Sciatic nerve (tissue), 2 donors: ENCODE results near the gene GPSM3. TPM values are rescaled to one million over a fixed set of nuclear protein-coding genes. Genes with fewer than 3 reads are reported as not detected.
"Not testable (repeated sequence)": the region's sequence is repeated elsewhere in the genome, so short reads cannot be mapped to it uniquely, and the experiment has no call there.

ENCODE experiments used
- ATAC-seq: fragments of 200-7000 bp; cut with Tn5 transposase; one replicate; pipeline ENCODE4 v1.9.1; 2020; ENCODE audit warnings: mild to moderate bottlenecking, moderate library complexity
- DNase-seq: peaks from one replicate; pipeline ENCODE4 v3.0.0-alpha.2; 2020; ENCODE audit warnings: low spot score
- intact Hi-C: fragments of 100-400 bp; cut with DNase I; formaldehyde crosslinking; loops from one replicate; pipeline ENCODE4 v1.14.2; 2022
- total RNA-seq: library from RNA; stranded (reverse); fragmentation: NEBNext Ultra II Directional; extraction: Animal tissue kit (Norgen Biotek cat#: 25700); gene quantifications from one replicate; pipeline ENCODE4 v1.2.1, GENCODE V29; 2021
- donor health status: DM: no; HTN: no; CAD: no.
- donor health status: DM: no; HTN: no; CAD: no.

Gene GPSM3
- total RNA-seq, 1 donor from 2014 or later, result 20.5 TPM

GRCh38 chr6:32204268-32204715 lies 11.8 kb upstream of the GPSM3 start:
- intact Hi-C loops, result no loop called here
- DNase-seq (no peak), ATAC-seq (no peak)

GRCh38 chr6:32203426-32204267 lies 11.2 kb upstream of the GPSM3 start:
- ATAC-seq, result peak; percentile 78
- intact Hi-C loops, result no loop called here
- DNase-seq, result no peak

DNA sequence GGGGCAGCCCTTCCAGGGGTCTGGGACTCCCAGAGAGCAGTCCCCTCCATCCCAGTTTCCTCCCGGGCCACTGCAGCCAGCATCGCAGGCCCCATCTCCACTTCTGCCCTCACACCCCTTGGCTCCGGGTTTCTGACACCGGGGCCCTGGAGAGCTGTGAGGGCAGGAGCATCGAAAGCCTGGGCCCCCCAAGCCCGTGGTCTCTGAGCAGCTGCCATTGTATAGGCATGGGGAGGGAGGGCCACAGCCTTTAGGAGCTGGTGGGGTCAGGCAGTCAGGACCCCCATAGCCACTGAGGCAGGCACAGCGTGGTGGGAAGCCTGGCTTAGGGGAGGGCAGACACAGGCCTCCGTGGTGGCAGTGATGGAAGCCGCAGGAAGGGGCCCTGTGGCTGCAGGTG lies 9.7 kb upstream of the GPSM3 start:
- intact Hi-C loops, result no loop called here
- ATAC-seq (no peak), DNase-seq (no peak)

GRCh38 chr6:32200711-32201475 lies 8.4 kb upstream of the GPSM3 start:
- intact Hi-C loops, result no loop called here
- ATAC-seq (no peak), DNase-seq (no peak)

DNA sequence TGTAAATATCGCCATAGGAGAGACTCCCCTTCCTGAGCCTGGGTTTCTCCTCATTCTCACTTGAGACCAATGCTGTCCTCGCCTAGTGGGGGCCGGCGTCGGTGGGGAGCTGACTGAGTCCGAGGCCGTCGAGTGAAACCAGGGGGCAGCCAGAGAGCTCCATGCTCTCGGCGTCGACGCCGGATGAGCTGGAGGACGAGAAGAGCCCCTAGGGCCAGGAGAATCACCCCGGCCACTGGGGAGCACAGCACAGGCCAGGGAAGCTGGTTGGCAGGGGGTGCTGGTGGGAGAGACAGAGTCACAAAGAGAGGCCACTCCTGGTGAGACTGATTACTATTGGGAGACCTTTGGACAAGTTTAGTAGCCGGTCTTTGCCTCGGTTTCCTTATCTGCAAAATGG lies 6.4 kb upstream of the GPSM3 start:
- no peak for DNase-seq

GRCh38 chr6:32198345-32198696 lies 5.9 kb upstream of the GPSM3 start:
- intact Hi-C loops, result no loop called here

More for the DNA sequence above, 6.4 kb upstream of the GPSM3 start:
- intact Hi-C loops, result no loop called here
- no peak for ATAC-seq

DNA sequence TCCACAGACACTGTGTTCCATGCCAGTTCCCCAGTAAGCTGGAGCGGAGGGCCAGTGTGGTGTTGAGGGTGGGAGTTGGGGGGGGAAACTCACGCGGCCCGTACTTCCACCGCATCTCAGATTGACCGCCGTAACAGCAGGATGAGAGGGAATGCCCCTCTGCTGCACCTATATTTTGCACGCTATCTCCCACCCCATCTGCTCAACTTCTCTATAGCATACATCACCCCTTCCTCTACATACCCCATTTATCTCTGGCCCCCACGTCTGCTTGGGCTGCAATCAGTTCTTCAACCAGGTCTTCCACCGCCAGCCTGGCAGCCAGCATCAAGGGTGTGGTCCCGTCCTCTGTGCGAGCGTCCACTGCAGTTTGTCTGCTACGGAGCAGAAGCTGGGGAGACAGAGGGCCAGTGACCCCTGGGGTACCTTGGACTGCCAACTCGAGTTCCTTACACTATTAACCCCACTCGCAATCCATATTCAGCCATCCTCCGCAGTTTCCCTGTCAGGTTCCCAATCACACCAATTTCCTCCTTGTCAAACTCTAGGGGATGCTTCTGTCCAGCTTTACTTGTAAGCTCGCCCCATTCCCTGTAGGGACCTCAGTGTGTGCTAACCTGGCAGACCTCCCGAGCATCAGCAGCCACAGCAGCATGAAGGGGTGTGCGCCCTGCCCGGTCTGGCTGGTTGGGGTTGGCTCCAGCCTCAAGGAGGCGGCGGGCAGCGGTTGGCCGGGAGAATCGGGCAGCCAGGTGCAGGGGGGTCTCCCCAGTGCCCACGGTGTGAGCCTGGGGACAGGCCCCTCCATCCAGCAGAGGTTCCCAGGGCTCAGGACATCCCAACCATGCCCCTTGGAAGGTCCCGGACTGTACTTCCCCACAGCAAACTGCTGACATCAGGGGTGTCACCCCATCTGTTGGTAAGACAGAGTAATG lies 4.5 kb upstream of the GPSM3 start:
- ATAC-seq (no peak), DNase-seq (no peak)
- intact Hi-C loops, result no loop called here

More at GRCh38 chr6:32198345-32198696, 5.9 kb upstream of the GPSM3 start:
- ATAC-seq (no peak), DNase-seq (no peak)

- intact Hi-C loops, result no loop called here
- peak; percentile 91 for ATAC-seq
- DNase-seq, result peak; percentile 99
Measured at GRCh38 chr6:32195902-32196681, 3.6 kb upstream of the GPSM3 start.

DNA sequence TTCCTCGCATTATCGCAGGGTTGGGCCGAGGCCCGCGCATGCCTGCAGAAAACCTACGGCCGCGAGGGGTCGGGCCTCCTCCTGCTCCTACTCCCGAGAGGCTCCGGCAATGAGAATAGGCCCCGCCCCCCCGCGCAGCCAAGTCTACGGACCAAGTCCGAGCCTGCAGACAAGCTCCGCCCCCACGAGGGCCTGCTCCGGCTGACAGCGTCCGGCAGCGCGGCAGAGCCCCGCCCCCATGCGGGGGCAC lies 3.1 kb upstream of the GPSM3 start:
- DNase-seq (peak; percentile 100), ATAC-seq (peak; percentile 88)
- intact Hi-C loops, result no loop called here

DNA sequence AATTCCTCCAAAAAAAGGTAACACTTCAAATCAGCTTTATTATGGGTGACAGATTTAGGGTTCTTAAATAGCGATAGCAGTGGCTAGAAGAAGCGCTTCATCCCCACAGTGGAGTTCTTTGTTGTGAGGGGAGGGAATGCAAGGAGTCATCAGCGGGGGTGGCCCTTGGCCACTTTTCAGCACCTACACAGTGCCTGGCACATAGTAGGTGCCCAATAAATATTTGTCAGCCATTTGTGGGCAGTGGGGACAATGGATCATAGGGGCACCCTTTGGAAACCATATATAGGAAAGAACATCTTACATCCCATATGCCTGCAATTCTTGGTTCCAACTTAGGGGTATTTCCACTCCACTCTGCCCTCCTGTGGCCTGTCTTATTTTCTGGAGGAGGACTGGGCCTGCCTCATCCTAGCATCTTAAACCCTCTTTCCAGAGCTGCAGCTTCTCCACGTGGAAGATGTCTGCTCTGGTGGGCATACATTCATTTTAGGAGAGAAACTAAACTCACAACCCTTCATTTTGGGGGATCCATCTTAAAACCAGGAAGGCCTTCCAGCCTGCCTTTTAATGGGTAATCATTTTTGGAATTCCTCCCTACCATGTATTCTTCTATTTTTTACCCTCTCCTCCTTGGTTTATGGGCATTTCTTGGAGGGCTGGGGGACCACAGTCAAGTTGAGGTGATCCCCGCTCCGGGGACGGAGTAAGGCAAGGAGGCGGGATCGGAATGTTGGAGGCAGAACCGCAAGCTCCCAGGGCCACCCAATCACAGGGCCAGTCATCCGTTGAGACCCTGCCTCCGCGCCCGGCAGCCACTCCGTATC lies 2.6 kb upstream of the GPSM3 start:
- ATAC-seq (no peak), DNase-seq (no peak)
- intact Hi-C loops, result no loop called here

- ATAC-seq, result no peak
- intact Hi-C loops, result no loop called here
- no peak for DNase-seq
Measured at GRCh38 chr6:32194388-32194787, 1.9 kb upstream of the GPSM3 start.

DNA sequence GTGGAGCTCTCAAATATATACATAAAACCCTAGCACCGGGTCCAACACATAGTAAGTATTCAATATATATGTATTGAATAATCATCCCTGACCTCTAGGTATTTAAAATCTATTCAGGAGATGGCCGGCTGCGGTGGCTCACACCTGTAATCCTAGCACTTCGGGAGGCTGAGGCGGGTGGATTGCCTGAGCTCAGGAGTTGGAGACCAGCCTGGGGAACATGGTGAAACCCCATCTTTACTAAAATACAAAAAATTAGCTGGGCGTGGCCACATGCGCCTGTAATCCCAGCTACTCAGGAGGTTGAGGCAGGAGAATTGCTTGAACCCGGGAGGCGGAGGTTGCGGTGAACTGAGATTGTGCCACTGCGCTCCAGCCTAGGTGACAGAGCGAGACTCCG lies 653 bp upstream of the GPSM3 start:
- intact Hi-C loops, DNase-seq, ATAC-seq: not testable (repeated sequence)

DNA sequence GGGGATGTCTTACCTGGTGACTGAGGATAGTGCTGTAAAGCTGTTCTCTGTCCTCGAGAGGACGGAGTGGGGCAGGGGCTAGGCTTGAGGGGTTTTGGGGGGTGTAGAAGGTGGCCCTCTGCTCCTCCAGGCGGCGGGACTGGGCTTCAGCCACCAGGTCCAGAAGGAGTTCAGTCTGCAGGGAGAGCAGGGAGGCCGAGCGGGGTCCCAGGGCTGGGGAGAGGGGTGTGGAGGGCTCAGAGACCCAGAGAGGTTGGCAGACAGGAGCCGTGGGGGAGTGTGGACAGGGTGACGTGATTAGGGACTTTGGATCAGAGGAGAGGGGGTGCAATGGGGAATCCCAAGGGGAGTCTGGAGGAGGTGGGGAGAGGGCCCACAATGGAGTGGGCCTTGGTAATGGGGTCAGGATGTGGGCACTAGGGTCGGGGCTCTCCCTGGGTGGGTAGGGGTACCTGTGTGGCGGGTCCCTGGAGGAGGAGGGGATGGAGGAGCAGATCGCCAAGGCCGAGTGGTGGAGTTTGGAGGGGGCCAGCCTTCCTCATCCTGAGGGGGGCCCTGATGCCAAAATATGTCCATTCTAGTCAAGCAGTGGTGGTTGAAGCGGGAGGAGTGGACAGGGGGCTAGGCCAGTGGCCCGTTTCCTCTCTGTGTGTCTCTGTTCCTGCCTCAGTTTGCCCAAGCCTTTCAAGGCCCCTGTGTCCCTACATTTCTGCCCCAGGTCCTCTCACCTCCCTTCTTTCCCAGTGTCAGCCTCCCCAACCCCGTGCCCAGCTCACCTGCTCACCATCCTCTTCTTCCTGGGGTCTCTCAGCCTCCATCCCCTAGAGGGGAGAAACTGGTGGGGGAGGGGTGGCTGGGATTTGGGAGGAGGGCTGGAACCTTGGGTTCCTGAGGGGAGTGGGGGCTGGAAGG lies 491 bp downstream of the GPSM3 start:
- no peak for DNase-seq
- intact Hi-C loops, result no loop called here
- ATAC-seq, result no peak

GRCh38 chr6:32190911-32191677 lies 1.3 kb downstream of the GPSM3 start:
- intact Hi-C loops, result no loop called here
- DNase-seq, result no peak

GRCh38 chr6:32190054-32190851 lies 2.2 kb downstream of the GPSM3 start, which contains the start of gene PBX2:
Gene PBX2, minus strand, starts transcription at chr6:32190202. Its CDS starts 287 bp downstream, at chr6:32189915.
- intact Hi-C loops, result no loop called here
- peak; percentile 84 for ATAC-seq
- peak; percentile 96 for DNase-seq

More at GRCh38 chr6:32190911-32191677, 1.3 kb downstream of the GPSM3 start:
- ATAC-seq, result no peak
